Memory B cell (primary cell): Measurements from ENCODE around the gene GPRIN2.
"Not testable (repeated sequence)": the region's sequence is repeated elsewhere in the genome, so short reads cannot be mapped to it uniquely, and the experiment has no call there.

ENCODE experiments used
- ATAC-seq: fragments of 150-1000 bp; cut with Tn5 transposase; 2 replicates; pipeline ENCODE4 v1.10.0; 2021; ENCODE audit warnings: low read depth, mild to moderate bottlenecking, moderate library complexity
- DNase-seq, 2 donors: peaks; one replicate each; pipeline ENCODE4 v3.0.0; 2022; ENCODE audit warnings: low spot score in 2 of 2
- H3K27ac Mint-ChIP-seq: one replicate; pipeline ENCODE4 v1.8.0; 2022; ENCODE audit warnings: mild to moderate bottlenecking, moderate library complexity, mixed read lengths
- H3K27me3 Mint-ChIP-seq: one replicate; pipeline ENCODE4 v1.8.0; 2022; ENCODE audit warnings: mixed read lengths
- H3K36me3 Mint-ChIP-seq: one replicate; pipeline ENCODE4 v1.8.0; 2022; ENCODE audit warnings: mild to moderate bottlenecking, mixed read lengths
- H3K4me1 Mint-ChIP-seq: one replicate; pipeline ENCODE4 v1.8.0; 2022; ENCODE audit warnings: mixed read lengths
- H3K4me3 Mint-ChIP-seq: one replicate; pipeline ENCODE4 v1.8.0; 2022; ENCODE audit warnings: mild to moderate bottlenecking, moderate library complexity, mixed read lengths
- H3K9me3 Mint-ChIP-seq: one replicate; pipeline ENCODE4 v1.8.0; 2022; ENCODE audit warnings: mixed read lengths

The GPRIN2 gene

DNA sequence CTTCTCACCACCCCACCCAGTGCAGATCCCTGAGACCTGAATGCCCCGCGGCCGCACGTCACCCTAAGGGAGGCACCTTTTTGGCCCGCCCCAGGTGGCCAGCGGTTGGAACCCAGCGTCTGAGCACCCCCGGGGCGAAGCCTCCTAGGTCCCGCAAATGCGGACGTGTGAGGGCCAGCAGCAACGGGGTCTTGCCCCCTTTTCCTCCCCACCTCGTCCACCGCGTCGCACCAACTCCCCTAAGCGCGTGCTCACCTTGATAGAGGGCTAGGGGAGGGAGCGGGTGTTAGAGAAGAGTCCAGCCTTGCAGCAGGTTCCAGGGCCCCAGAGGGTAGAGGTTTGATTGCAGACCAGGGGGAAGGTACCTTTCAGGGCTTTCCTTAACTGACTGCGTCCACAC lies 22.9 kb upstream of the GPRIN2 start:
- H3K4me1 Mint-ChIP-seq, H3K27me3 Mint-ChIP-seq, H3K9me3 Mint-ChIP-seq: not testable (repeated sequence)

GRCh38 chr10:46578474-46579178 lies 22.2 kb upstream of the GPRIN2 start, which contains the start of gene SYT15:
Gene SYT15, plus strand, starts transcription at chr10:46579128. Its CDS starts 41 bp downstream, at chr10:46579169.
- not testable (repeated sequence) for ATAC-seq, H3K4me1 Mint-ChIP-seq, H3K9me3 Mint-ChIP-seq, H3K27ac Mint-ChIP-seq, H3K27me3 Mint-ChIP-seq, H3K36me3 Mint-ChIP-seq, H3K4me3 Mint-ChIP-seq, DNase-seq

More for the DNA sequence above, 22.9 kb upstream of the GPRIN2 start:
- H3K36me3 Mint-ChIP-seq, H3K4me3 Mint-ChIP-seq, H3K27ac Mint-ChIP-seq, ATAC-seq, DNase-seq: not testable (repeated sequence)

DNA sequence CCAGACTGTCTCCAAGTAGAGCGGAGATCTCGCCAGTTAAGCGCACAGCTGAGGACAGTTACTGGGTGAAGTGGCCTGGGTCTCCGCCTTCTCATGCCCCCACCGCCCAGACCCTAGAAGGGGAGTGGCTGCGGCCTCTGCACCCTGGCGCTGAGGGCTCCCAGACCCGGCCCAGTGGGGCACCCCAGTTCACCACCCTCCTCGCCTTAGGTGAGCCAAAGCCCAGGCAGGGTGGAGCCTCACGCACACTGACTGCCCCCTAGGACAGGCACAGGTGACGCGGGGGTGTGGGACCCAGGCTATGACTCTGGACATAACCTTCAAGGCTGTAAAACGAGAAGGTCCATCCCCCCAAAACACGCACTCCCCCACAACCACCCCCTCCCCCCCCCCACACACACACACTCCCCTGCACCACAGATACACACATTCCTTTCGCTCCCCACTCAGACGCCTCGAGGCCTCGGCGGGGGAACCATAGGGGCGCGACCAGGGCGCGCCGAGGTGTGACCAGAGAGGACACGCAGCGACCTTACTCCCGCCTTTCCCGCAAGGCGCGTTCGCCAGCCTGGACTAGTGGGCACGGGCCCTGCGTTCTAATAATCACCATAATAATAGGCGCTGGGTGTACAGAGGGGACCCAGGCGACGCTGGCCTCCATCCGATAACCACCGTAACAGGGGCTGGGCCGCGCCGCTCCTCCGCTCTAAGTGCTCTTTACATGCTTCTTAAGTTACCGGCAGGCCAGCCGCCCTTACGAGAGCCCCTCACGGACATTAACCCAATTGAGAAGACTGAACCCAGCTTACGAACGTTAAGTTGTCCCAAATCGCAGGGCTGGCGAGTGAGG lies 21.4 kb upstream of the GPRIN2 start:
- not testable (repeated sequence) for H3K27me3 Mint-ChIP-seq, ATAC-seq, H3K4me1 Mint-ChIP-seq

DNA sequence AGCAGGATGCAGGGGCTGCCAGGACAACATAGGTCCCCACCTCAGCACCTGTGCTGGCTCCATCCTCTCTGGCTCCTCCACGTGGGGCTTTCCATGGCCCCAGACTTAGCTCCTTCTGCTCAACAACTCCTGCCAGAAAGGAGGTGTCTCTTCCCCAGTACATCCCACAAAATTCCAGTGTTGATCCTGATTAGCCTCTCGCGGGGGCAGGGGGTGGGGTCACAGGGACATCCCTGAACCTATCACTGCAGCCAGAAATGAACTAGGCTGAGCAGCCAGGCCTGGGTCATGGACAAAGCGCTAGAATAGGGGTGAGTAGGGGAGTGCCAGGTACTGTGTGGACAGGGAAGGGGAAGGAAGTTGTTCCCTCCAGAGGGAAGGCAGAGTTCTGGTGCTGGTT lies 17.4 kb upstream of the GPRIN2 start:
- ATAC-seq, H3K9me3 Mint-ChIP-seq, H3K36me3 Mint-ChIP-seq, H3K27ac Mint-ChIP-seq, H3K27me3 Mint-ChIP-seq, DNase-seq, H3K4me3 Mint-ChIP-seq, H3K4me1 Mint-ChIP-seq: not testable (repeated sequence)

More for the DNA sequence above, 21.4 kb upstream of the GPRIN2 start:
- not testable (repeated sequence) for DNase-seq, H3K36me3 Mint-ChIP-seq, H3K27ac Mint-ChIP-seq, H3K4me3 Mint-ChIP-seq, H3K9me3 Mint-ChIP-seq

DNA sequence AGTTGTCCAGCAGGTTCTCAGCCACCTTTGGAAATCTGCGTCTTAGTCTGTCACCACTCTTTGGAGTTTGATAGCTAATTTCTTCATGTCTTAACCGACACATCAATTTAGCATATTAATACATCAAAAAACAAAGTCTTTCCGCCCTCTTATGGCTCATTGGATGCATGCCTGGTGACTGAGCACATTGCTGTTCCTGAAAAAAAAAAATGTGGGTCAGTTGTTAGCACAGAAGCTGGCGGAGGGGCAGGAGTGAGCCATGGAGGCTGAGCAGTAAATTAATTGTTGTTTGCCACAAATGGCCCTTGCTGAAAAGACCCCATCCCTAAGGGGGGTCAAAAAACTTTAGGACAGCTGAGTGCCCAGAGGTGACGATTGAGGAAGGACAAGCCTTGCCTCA lies 16.9 kb upstream of the GPRIN2 start:
- H3K4me1 Mint-ChIP-seq, H3K4me3 Mint-ChIP-seq, H3K27ac Mint-ChIP-seq, H3K36me3 Mint-ChIP-seq, H3K9me3 Mint-ChIP-seq, ATAC-seq, H3K27me3 Mint-ChIP-seq, DNase-seq: not testable (repeated sequence)

GRCh38 chr10:46572765-46573164 lies 16.3 kb upstream of the GPRIN2 start:
- not testable (repeated sequence) for ATAC-seq, DNase-seq, H3K27me3 Mint-ChIP-seq, H3K4me3 Mint-ChIP-seq, H3K9me3 Mint-ChIP-seq, H3K36me3 Mint-ChIP-seq, H3K4me1 Mint-ChIP-seq, H3K27ac Mint-ChIP-seq

- not testable (repeated sequence) for H3K27me3 Mint-ChIP-seq, H3K36me3 Mint-ChIP-seq, H3K27ac Mint-ChIP-seq, H3K4me1 Mint-ChIP-seq, DNase-seq, H3K9me3 Mint-ChIP-seq, H3K4me3 Mint-ChIP-seq, ATAC-seq
Measured at GRCh38 chr10:46570655-46571054, 14.2 kb upstream of the GPRIN2 start.

- H3K36me3 Mint-ChIP-seq, H3K27me3 Mint-ChIP-seq, H3K4me1 Mint-ChIP-seq, H3K4me3 Mint-ChIP-seq, ATAC-seq, H3K9me3 Mint-ChIP-seq, DNase-seq, H3K27ac Mint-ChIP-seq: not testable (repeated sequence)
Measured at GRCh38 chr10:46567151-46567550, 10.7 kb upstream of the GPRIN2 start.

DNA sequence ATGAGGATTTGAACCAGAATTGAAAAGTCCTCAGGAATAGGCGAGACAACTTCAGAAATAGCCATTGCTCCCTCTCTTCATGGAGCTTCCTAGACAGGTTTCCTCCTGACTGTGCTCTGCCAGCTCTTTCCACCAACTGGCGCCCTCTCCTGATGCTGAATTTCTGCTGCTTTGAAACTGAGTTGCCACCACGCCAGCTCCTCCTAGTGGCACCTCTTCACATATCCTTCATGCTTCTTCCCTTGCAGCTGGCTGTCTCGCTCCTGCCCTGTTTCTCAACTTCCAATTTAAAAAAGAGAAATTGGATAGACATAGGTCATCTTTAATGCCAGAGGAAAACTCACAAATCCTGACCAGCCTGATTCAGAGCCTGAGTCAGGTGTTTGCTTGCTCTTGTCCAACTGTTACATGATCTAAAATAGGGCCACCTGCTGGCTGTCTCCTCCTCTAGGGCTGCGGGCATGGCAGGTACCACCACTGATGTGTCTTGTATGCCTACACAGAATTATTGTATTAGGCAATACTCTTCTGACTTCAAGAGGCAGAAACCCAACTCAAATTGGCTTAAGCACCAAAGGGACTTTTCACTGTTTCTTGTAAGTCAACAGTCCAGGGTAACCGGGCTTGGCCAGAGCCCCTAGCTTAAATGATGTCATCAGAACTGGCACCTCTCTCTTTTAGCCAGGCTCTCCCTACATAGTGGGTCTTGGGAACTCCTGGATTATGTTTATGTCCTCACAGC lies 9.3 kb upstream of the GPRIN2 start:
- H3K4me1 Mint-ChIP-seq, H3K27me3 Mint-ChIP-seq, H3K36me3 Mint-ChIP-seq, H3K27ac Mint-ChIP-seq, H3K9me3 Mint-ChIP-seq: not testable (repeated sequence)
- DNase-seq (peak; percentile 37 to 39), ATAC-seq (peak; percentile 81)
- H3K4me3 Mint-ChIP-seq, result peak overlapping the region; percentile 2

- Mint-ChIP-seq H3K9me3 (no peaks in the 10 kb centered on the region), H3K4me3 (no peak overlapping the region), H3K27me3 (peaks cover 18% of the 10 kb centered on the region), H3K27ac (no peak overlapping the region), H3K4me1 (peaks cover 11% of the 10 kb centered on the region), H3K36me3 (peaks cover 3% of the 10 kb centered on the region)
- DNase-seq, result no peak
- no peak for ATAC-seq
Measured at GRCh38 chr10:46560952-46561351, 4.5 kb upstream of the GPRIN2 start.

DNA sequence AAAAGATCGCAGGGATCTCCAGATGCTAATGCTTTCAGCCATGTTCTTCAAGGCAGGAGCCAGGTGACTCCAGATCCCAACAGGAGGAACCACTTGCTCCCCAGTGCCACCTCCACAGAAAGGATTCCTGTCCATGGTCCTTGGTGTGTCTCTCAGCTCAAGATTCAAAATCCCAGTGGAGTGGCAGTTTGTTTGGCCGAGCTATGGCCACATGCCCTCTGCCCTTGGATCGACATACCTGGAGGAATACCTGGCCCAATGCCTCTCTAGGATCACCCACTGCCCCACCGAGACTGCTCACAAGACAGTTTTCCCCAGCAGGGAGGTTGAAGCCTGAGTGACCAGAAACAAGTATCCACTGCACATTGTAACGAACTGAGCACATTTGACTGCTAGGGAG lies 3.9 kb upstream of the GPRIN2 start:
- peak in 1 of 2 donors; percentile 0 for DNase-seq
- H3K4me1 Mint-ChIP-seq, result peaks cover 14% of the 10 kb centered on the region

GRCh38 chr10:46559231-46559671 lies 2.8 kb upstream of the GPRIN2 start:
- no peaks in the 10 kb centered on the region for H3K9me3 Mint-ChIP-seq
- H3K4me3 Mint-ChIP-seq, result no peak overlapping the region
- ATAC-seq (no peak), DNase-seq (peak in 1 of 2 donors; percentile 1)
- H3K4me1 Mint-ChIP-seq, result peaks cover 14% of the 10 kb centered on the region
- H3K27me3 Mint-ChIP-seq, result peaks cover 21% of the 10 kb centered on the region
- H3K27ac Mint-ChIP-seq, result no peak overlapping the region
- peaks cover 3% of the 10 kb centered on the region for H3K36me3 Mint-ChIP-seq

More for the DNA sequence above, 3.9 kb upstream of the GPRIN2 start:
- H3K9me3 Mint-ChIP-seq, result no peaks in the 10 kb centered on the region
- no peak overlapping the region for H3K27ac Mint-ChIP-seq
- no peak for ATAC-seq
- no peak overlapping the region for H3K4me3 Mint-ChIP-seq
- H3K36me3 Mint-ChIP-seq, result peaks cover 3% of the 10 kb centered on the region
- H3K27me3 Mint-ChIP-seq, result peaks cover 21% of the 10 kb centered on the region

DNA sequence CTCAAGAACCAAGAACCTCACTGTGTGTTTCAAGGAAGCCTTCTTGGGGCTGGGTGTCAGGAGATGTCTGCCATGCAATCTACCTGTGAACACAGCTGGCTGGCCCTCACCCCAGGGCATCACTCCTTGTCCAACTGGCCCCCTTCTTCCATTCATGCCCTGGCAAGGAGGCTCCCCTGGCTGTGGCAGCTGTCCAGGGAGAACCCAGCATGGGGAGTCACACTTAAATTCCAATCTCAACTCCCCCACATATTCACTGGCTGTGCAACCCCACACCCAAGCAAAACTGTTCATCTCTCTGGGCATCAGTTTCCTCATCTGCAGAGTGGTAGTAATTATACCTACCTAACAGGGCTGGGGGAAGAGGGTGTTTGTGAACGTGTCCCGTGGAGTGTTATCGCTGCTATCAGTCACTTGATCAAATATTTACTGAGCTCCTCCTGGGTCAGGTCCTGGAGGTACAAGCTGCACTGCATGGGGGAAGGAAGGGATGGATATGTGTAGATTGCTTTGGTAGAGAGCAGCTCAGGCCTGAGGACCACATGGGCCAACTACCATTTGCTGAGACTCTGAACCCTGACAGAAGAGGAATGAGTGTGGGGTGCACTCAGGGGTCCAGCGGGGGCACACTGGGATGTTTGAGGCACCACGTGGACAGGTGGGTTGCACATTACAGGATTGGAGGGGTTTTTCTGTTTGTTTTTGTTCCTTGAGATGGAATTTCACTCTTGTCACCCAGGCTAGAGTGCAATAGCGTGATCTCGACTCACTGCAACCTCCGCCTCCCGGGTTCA lies 2.1 kb upstream of the GPRIN2 start:
- DNase-seq, result peak in 1 of 2 donors; percentile 0

More for the DNA sequence above, 2.1 kb upstream of the GPRIN2 start:
- Mint-ChIP-seq H3K4me3 (no peak overlapping the region), H3K4me1 (peaks cover 14% of the 10 kb centered on the region), H3K9me3 (no peaks in the 10 kb centered on the region), H3K36me3 (peaks cover 3% of the 10 kb centered on the region), H3K27me3 (peaks cover 21% of the 10 kb centered on the region), H3K27ac (no peak overlapping the region)
- no peak for ATAC-seq
